Measurements from ENCODE around the gene ZNF282. TPM values are rescaled to one million over a fixed set of nuclear protein-coding genes. Genes with fewer than 3 reads are reported as not detected.

The ZNF282 gene
- total RNA-seq: 23.0 and 28.8 TPM in 2 replicates

GRCh38 chr7:149195180-149196150 lies at the start of gene ZNF282:
TSS of gene ZNF282 (plus strand) at chr7:149195546. CDS start at chr7:149195590, 44 bp downstream.

DNA sequence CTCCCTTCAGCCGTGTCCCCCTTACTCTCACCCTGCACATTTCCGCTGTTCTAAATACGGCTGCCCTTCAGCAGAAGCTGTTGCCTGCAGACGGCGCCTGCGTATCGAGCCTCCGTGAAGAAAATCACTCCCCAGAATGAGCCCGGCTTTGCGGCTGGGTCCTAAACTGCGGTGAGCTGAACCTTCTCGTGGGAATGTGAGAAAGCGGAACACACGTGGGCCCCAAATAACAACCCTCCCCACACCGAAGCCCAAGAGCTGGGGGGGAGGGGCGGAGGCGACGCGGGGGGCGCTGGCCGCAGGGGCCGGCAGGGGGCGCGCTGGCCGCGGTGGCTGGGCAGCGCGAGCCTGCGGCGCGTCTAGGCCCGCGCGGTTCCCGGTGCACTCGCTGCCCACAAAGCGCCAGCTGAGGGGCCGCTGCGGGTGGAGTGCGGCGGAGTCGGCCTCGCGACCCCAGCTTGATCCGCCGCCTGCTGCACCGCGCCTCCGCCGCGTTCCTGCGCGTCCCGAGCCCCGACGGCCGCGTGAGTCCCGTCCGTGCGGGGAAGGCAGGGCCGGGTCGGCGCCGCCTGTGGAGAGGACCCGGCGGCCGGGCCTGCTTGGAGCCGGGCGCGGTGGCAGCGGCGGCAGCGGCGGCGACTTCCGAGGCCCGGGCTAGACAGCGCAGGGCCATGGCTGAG lies 48.1 kb upstream of the ZNF282 start, which contains the start of gene ZNF398:
Gene ZNF398, plus strand, starts transcription at position 382 of the 680 bp plus-strand sequence. Its CDS starts 290 bp downstream, at position 672.

GRCh38 chr7:149239345-149240143 lies 44.2 kb downstream of the ZNF282 start, which contains the start of gene ZNF212:
TSS of gene ZNF212 (plus strand) at chr7:149239651. CDS start at chr7:149239779, 128 bp downstream.

DNA sequence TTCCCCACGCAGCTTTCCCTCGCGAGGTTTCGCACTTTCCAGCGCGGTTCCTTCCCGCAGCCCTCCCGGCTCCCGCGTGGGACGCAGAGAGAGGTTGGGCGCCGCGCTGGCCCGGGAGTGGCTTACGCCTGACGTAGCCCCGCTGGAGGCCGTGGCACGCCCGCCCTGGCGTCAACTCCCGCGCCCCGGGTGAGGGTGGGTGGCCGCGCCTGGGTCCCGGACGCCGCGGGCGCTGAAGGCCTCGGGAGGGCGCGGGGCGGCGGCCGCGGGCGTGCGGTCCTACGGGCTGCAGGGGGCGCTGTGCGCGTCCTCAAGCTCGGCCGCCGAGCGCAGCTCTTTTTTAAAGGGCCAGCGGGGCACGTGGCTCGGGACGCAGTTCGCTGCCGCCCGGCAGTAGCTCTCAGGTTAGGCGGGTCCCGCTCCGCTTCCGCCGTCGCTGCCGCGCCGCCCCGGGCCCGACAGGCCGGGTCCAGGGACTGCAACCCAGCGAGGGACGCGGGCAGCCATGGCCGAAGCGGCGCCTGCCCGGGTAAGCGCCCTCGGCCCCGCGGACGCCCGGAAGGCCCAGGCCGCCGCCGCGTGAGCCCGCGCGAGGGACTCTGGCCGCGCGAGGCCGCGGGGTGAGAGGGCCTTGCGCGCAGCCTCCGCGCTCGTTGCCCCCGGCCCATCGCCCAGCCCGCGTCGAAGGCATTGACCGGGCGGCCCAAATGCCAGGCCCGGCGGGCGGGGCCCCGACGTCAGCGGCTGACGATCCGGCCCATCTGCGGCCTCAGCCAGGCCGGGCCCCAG lies 66.7 kb downstream of the ZNF282 start, which contains the start of gene ZNF783:
Gene ZNF783, plus strand, starts transcription at position 368 of the 789 bp plus-strand sequence. Its CDS starts 138 bp downstream, at position 506.

Small RNAs within 50 kb of the gene (small RNA-seq; reads per million reads assigned to genes)
- gene AC004890.1 (ENCODE audit: low replicate concordance): not detected

Other genes with a start within 250 kb of the ZNF282 start
- gene PDIA4, start 167.0 kb upstream of the ZNF282 start, total RNA-seq: 338 and 1,228 TPM in 2 replicates
- gene ZNF786, start 104.8 kb upstream of the ZNF282 start, total RNA-seq: 5.3 and 7.7 TPM in 2 replicates
- 1.6 and 3.9 TPM in 2 replicates for gene ZNF425, start 69.2 kb upstream of the ZNF282 start, total RNA-seq
- 9.4 and 23.9 TPM in 2 replicates for gene ZNF398, start 48.1 kb upstream of the ZNF282 start, total RNA-seq
- gene ZNF212, start 44.1 kb downstream of the ZNF282 start, total RNA-seq: 7.3 and 7.7 TPM in 2 replicates
- 10.1 and 12.6 TPM in 2 replicates for gene ZNF783, start 66.7 kb downstream of the ZNF282 start, total RNA-seq

Data from placental pericyte (primary cell).